ENCODE data around the gene TYRO3.
A peak's percentile ranks its signal among the peaks of the same experiment; 100 is the strongest.
"Not testable (repeated sequence)": the region's sequence is repeated elsewhere in the genome, so short reads cannot be mapped to it uniquely, and the experiment has no call there.

Gene TYRO3

DNA sequence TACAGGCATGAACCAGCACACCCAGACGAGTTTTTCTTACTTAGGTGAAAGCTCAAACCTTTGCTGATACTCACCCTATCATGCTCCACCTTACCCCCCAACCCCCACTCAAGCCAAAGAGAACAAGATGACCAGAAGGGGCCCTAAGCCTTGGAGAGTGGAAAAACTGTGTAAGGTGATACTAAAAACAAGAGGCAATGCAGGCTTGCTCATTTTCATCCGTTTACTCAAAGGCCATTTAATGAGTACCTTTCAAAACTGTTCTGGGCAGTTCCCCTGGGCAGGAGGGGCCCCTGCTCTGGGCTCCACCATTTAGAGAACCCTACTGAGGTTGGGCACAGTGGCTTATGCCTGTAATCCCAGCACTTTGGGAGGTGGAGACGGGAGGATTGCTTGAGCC, 6.7 kb downstream of the TYRO3 start:
- Histone ChIP-seq H3K9ac (ENCODE audit: low read depth, low read length) (no peak overlapping the region), H3K27me3 (ENCODE audit: insufficient read depth, low read length) (no peaks in the 10 kb centered on the region), H3K4me3 (ENCODE audit: low read length) (no peak overlapping the region), H3K27ac (ENCODE audit: low read depth, low read length) (no peak overlapping the region), H3K9me3 (ENCODE audit: insufficient read depth, low read depth, low read length) (no peaks in the 10 kb centered on the region), H3K36me3 (ENCODE audit: insufficient read depth, low read length) (peaks cover 67% of the 10 kb centered on the region), H3K4me1 (ENCODE audit: insufficient read depth, low read length) (peaks cover 79% of the 10 kb centered on the region)
- WGBS, result 87% methylated on average over 3 of the region's 3 CpGs

DNA sequence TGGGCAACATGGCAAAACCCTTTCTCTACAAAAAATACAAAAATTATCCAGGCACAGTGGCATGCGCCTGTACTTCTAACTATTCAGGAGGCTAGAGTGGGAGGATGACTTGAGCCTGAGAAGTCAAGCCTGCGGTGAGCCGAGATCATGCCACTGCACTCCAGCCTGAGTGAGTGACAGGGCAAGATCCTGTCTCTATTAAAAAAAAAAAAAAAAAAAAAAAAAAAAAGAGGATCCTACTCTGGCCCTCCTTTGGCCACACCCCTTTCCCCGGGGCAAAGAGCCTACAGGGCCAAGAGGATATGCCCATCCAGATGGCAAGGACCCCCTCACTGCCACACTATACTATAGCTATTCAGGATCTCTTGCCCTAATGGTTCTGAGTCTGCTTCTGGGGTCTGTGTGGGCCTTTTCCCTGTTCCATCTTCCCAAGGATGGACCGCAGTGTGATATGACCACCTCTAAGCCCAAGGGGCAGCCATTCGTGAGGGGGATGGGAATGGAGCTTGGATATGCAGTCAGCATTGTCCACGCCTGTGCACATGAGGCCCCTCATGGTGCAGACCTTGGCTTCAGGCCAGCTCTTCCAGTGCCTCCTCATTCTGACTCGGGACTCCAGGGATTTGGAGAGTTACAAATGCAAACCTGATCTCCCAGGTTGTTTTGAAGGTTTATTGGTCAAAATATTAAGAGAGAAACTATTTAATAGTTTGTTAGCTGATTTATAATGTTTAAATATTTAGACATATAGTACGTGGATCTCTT, 7.3 kb downstream of the TYRO3 start:
- peaks cover 73% of the 10 kb centered on the region for H3K4me1 ChIP-seq (ENCODE audit: insufficient read depth, low read length)
- 92% methylated on average over 9 of the region's 9 CpGs for WGBS
- H3K27ac ChIP-seq (ENCODE audit: low read depth, low read length), result peak overlapping the region; percentile 99
- no peak overlapping the region for H3K4me3 ChIP-seq (ENCODE audit: low read length)
- H3K36me3 ChIP-seq (ENCODE audit: insufficient read depth, low read length), result peaks cover 72% of the 10 kb centered on the region
- no peaks in the 10 kb centered on the region for H3K27me3 ChIP-seq (ENCODE audit: insufficient read depth, low read length)
- H3K9ac ChIP-seq (ENCODE audit: low read depth, low read length), result no peak overlapping the region
- no peaks in the 10 kb centered on the region for H3K9me3 ChIP-seq (ENCODE audit: insufficient read depth, low read depth, low read length)

DNA sequence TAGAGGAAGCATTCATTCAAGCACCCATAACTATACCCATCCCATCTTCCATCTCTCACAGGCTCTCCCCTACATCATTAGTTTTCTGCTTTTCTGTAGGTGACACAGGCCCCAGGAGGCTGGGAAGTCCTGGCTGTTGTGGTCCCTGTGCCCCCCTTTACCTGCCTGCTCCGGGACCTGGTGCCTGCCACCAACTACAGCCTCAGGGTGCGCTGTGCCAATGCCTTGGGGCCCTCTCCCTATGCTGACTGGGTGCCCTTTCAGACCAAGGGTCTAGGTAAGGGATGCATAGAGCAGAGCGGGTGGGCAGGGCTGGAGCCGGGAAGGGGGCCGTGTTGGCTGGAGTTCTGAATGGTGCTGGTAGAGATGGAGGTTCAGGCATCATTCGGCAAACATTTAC, 8.2 kb downstream of the TYRO3 start:
- Histone ChIP-seq H3K36me3 (ENCODE audit: insufficient read depth, low read length) (peaks cover 74% of the 10 kb centered on the region), H3K27me3 (ENCODE audit: insufficient read depth, low read length) (no peaks in the 10 kb centered on the region), H3K27ac (ENCODE audit: low read depth, low read length) (peak overlapping the region; percentile 99), H3K9me3 (ENCODE audit: insufficient read depth, low read depth, low read length) (no peaks in the 10 kb centered on the region), H3K4me1 (ENCODE audit: insufficient read depth, low read length) (peaks cover 64% of the 10 kb centered on the region), H3K9ac (ENCODE audit: low read depth, low read length) (peak overlapping the region; percentile 79; the same call in 1 of the 2 replicates), H3K4me3 (ENCODE audit: low read length) (no peak overlapping the region)
- WGBS, result 96% methylated on average over 5 of the region's 6 CpGs

DNA sequence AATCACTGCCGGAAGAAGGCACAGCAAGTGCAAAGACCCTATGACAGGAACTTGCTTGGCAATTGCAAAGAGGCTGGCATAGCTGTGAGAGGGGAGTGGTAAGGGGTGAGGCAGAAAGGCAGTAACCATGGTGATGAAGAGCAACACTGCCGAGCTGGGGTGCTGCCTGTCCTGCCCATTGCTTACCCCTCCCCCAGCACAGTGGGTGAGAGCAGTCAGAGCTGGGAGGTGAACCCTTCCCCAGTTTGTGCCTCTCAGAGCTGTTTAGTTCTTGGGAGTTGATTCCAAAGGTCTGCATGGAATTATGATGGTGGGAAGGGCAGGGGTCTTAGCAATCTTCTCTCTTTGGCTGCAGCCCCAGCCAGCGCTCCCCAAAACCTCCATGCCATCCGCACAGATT, 8.8 kb downstream of the TYRO3 start:
- Histone ChIP-seq H3K9me3 (ENCODE audit: insufficient read depth, low read depth, low read length) (no peaks in the 10 kb centered on the region), H3K27ac (ENCODE audit: low read depth, low read length) (peak overlapping the region; percentile 99), H3K27me3 (ENCODE audit: insufficient read depth, low read length) (no peaks in the 10 kb centered on the region), H3K36me3 (ENCODE audit: insufficient read depth, low read length) (peaks cover 74% of the 10 kb centered on the region), H3K4me3 (ENCODE audit: low read length) (peak overlapping the region; percentile 32), H3K4me1 (ENCODE audit: insufficient read depth, low read length) (peaks cover 58% of the 10 kb centered on the region), H3K9ac (ENCODE audit: low read depth, low read length) (peak overlapping the region; percentile 79)
- 63% methylated on average over 4 of the region's 4 CpGs for WGBS

DNA sequence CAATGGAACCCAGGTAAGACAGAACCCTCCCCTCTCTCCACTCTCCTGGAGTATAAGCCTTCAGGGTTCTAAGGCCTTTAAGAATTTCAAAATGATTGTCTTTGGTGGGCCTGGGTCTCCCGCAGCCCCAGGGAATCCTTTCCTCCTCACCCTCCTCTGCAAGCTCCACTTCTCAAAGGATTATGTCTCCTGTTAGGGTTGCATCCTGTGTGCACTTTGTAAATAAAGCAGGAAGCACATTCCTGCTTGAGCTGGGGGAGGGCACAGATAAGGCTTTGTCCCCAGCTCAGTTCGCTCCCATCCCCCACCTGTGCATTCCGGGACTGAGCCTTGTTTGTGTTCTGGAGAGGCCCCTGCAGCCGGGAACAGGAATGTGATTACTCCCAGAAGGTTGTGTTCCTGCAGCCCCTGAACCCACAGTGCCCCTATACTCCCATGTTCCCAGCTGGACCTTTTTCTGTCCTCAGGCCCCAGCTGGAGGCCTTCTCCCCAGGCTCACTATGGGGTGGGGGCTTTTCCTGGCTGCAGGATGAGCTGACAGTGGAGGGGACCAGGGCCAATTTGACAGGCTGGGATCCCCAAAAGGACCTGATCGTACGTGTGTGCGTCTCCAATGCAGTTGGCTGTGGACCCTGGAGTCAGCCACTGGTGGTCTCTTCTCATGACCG, 9.5 kb downstream of the TYRO3 start:
- H3K27ac ChIP-seq (ENCODE audit: low read depth, low read length), result peak overlapping the region; percentile 99
- WGBS, result 47% methylated on average over 7 of the region's 8 CpGs

DNA sequence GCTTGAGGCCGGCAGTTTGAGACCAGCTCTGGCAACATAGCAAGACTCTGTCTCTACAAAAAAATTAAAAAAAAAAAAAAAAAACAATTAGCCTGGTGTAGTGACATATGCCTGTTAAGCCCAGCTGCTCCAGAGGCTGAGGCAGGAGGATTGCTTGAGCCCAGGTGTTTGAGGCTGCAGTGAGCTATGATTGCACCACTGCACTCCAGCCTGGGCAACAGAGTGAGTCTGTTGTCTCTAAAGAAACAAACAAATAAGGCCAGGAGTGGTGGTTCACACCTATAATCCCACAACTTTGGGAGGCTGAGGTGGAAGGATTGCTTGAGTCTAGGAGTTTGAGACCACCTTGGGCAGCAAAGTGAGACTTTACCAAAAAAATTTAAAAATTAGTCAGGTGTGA, 10.2 kb downstream of the TYRO3 start:
- not testable (repeated sequence) for H3K9ac ChIP-seq (ENCODE audit: low read depth, low read length); H3K27me3 ChIP-seq (ENCODE audit: insufficient read depth, low read length); H3K9me3 ChIP-seq (ENCODE audit: insufficient read depth, low read depth, low read length); H3K4me3 ChIP-seq (ENCODE audit: low read length)
- Histone ChIP-seq H3K36me3 (ENCODE audit: insufficient read depth, low read length) (peaks cover 76% of the 10 kb centered on the region), H3K27ac (ENCODE audit: low read depth, low read length) (peak overlapping the region; percentile 99), H3K4me1 (ENCODE audit: insufficient read depth, low read length) (peaks cover 44% of the 10 kb centered on the region)
- 100% methylated on average over 1 of the region's 1 CpG for WGBS

More for the DNA sequence above, 9.5 kb downstream of the TYRO3 start:
- H3K36me3 ChIP-seq (ENCODE audit: insufficient read depth, low read length), result peaks cover 74% of the 10 kb centered on the region
- no peaks in the 10 kb centered on the region for H3K27me3 ChIP-seq (ENCODE audit: insufficient read depth, low read length)
- H3K9ac ChIP-seq (ENCODE audit: low read depth, low read length), result peak overlapping the region; percentile 79
- peak overlapping the region; percentile 32 for H3K4me3 ChIP-seq (ENCODE audit: low read length)
- H3K4me1 ChIP-seq (ENCODE audit: insufficient read depth, low read length), result peaks cover 52% of the 10 kb centered on the region
- H3K9me3 ChIP-seq (ENCODE audit: insufficient read depth, low read depth, low read length), result no peaks in the 10 kb centered on the region

DNA sequence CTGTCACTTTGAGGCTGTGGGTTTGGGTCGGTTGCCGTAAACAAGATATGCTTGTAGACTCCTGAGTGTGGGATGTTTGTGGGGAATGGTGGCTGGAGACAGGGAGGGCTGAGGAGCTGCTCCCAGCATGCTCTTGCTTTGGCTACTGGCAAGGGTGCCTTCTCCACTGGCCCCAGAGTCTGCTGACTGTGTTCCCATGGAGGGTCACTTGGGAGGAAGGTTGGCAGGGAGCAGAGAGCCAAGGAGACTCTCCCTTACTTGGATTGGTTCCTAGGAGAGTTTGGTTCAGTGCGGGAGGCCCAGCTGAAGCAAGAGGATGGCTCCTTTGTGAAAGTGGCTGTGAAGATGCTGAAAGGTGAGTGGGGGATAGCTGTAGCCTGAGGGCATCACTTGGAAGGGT, 11.8 kb downstream of the TYRO3 start:
- H3K27me3 ChIP-seq (ENCODE audit: insufficient read depth, low read length), result no peaks in the 10 kb centered on the region
- H3K27ac ChIP-seq (ENCODE audit: low read depth, low read length), result no peak overlapping the region
- WGBS, result 94% methylated on average over 3 of the region's 3 CpGs
- no peak overlapping the region for H3K4me3 ChIP-seq (ENCODE audit: low read length)
- H3K36me3 ChIP-seq (ENCODE audit: insufficient read depth, low read length), result peaks cover 79% of the 10 kb centered on the region
- no peaks in the 10 kb centered on the region for H3K9me3 ChIP-seq (ENCODE audit: insufficient read depth, low read depth, low read length)
- peaks cover 32% of the 10 kb centered on the region for H3K4me1 ChIP-seq (ENCODE audit: insufficient read depth, low read length)
- H3K9ac ChIP-seq (ENCODE audit: low read depth, low read length), result no peak overlapping the region

DNA sequence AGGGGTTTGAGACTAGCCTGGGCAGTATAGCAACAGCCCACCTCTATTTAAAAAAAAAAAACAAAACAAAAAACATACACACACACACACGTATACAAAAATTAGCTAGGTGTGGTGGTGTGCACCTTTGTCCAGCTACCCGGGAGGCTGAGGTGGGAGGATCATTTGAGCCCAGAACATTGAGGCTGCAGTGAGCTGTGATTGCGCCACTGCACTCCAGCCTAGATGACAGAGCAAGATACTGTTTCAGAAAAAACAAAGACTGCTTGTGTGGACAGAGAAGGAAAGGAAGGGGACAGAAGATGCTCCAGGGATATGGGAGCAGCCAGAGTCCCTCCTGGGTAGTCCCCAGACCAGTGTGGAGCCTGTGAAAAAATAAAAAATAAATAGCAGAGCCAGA, 12.9 kb downstream of the TYRO3 start:
- Histone ChIP-seq H3K4me1 (ENCODE audit: insufficient read depth, low read length) (peaks cover 20% of the 10 kb centered on the region), H3K4me3 (ENCODE audit: low read length) (no peak overlapping the region), H3K9ac (ENCODE audit: low read depth, low read length) (no peak overlapping the region), H3K9me3 (ENCODE audit: insufficient read depth, low read depth, low read length) (no peaks in the 10 kb centered on the region), H3K36me3 (ENCODE audit: insufficient read depth, low read length) (peaks cover 73% of the 10 kb centered on the region), H3K27me3 (ENCODE audit: insufficient read depth, low read length) (no peaks in the 10 kb centered on the region), H3K27ac (ENCODE audit: low read depth, low read length) (no peak overlapping the region)
- over 99% methylated on average over 3 of the region's 3 CpGs for WGBS

DNA sequence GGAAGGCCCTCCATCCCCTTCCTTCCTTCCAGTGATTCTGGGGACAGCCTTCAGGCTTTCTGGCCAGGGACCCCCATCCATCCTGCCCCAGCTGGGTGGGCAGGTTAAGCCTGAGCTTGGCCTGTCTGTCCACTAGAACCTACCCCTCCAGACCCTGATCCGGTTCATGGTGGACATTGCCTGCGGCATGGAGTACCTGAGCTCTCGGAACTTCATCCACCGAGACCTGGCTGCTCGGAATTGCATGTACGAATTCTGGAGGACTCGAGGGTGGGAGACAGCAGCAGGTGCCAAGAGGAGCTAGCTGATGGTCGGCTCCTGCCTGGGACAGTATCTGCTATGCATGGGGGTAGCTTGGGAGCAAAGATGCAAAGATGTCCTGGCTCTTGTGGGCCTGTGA, 13.9 kb downstream of the TYRO3 start:
- H3K36me3 ChIP-seq (ENCODE audit: insufficient read depth, low read length), result peaks cover 77% of the 10 kb centered on the region
- WGBS, result 95% methylated on average over 8 of the region's 8 CpGs
- no peaks in the 10 kb centered on the region for H3K9me3 ChIP-seq (ENCODE audit: insufficient read depth, low read depth, low read length)
- H3K4me1 ChIP-seq (ENCODE audit: insufficient read depth, low read length), result peaks cover 10% of the 10 kb centered on the region
- no peaks in the 10 kb centered on the region for H3K27me3 ChIP-seq (ENCODE audit: insufficient read depth, low read length)
- no peak overlapping the region for H3K9ac ChIP-seq (ENCODE audit: low read depth, low read length)
- no peak overlapping the region for H3K4me3 ChIP-seq (ENCODE audit: low read length)
- H3K27ac ChIP-seq (ENCODE audit: low read depth, low read length), result no peak overlapping the region

DNA sequence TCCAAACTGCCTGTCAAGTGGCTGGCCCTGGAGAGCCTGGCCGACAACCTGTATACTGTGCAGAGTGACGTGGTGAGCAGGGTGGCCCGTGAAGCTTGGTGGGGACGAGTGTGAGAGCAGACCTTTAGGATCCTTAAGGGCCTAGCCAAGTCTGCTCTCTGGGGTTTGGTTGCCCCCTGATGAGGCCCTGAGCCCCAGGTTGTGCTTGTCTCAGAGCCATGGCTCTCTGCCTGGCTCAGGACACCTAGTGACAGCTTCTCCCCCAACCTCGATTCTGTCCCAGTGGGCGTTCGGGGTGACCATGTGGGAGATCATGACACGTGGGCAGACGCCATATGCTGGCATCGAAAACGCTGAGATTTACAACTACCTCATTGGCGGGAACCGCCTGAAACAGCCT, 14.4 kb downstream of the TYRO3 start:
- Histone ChIP-seq H3K9me3 (ENCODE audit: insufficient read depth, low read depth, low read length) (no peaks in the 10 kb centered on the region), H3K4me1 (ENCODE audit: insufficient read depth, low read length) (peaks cover 5% of the 10 kb centered on the region), H3K36me3 (ENCODE audit: insufficient read depth, low read length) (peaks cover 82% of the 10 kb centered on the region), H3K27me3 (ENCODE audit: insufficient read depth, low read length) (no peaks in the 10 kb centered on the region), H3K4me3 (ENCODE audit: low read length) (no peak overlapping the region), H3K9ac (ENCODE audit: low read depth, low read length) (no peak overlapping the region), H3K27ac (ENCODE audit: low read depth, low read length) (no peak overlapping the region)
- WGBS, result 91% methylated on average over 13 of the region's 13 CpGs

DNA sequence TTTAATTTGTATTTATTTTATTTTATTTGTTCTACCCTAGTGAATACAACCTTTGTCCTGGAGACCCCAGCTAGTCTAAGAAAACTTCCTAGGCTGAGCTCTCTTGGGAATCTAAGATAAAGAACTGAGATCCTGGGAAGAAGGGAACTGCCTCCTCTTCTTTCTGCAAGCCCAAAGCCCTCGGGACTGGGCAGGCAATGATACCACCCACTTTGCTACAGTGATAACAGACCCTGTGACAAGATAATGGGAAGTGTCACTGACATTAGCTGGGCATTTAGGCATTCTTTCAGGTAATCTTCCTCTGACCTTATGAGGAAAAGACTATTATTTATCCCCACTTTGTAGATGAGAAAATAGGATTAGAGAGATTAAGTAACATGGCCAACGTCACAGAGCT, 15.1 kb downstream of the TYRO3 start:
- no peaks in the 10 kb centered on the region for H3K4me1 ChIP-seq (ENCODE audit: insufficient read depth, low read length)
- no peak overlapping the region for H3K4me3 ChIP-seq (ENCODE audit: low read length)
- H3K9ac ChIP-seq (ENCODE audit: low read depth, low read length), result no peak overlapping the region
- H3K27ac ChIP-seq (ENCODE audit: low read depth, low read length), result no peak overlapping the region
- H3K27me3 ChIP-seq (ENCODE audit: insufficient read depth, low read length), result no peaks in the 10 kb centered on the region
- H3K36me3 ChIP-seq (ENCODE audit: insufficient read depth, low read length), result peaks cover 86% of the 10 kb centered on the region
- WGBS, result 77% methylated on average over 1 of the region's 2 CpGs
- H3K9me3 ChIP-seq (ENCODE audit: insufficient read depth, low read depth, low read length), result no peaks in the 10 kb centered on the region
